GM12878 (cell line): ENCODE measurements around the gene ZNF841. TPM values are rescaled to one million over a fixed set of nuclear protein-coding genes. Genes with fewer than 3 reads are reported as not detected.

ENCODE experiments used
- BRCA1 ChIP-seq: IDR thresholded peaks from 2 replicates; pipeline ENCODE4 v1.6.1; 2011; ENCODE audit warnings: low read depth, low read length, improper control_type of control experiment
- CREB1 ChIP-seq: IDR thresholded peaks from 2 replicates; pipeline ENCODE4 v1.6.1; 2012; ENCODE audit warnings: low read depth, mild to moderate bottlenecking, inconsistent platforms
- CREM ChIP-seq: IDR thresholded peaks from 2 replicates; pipeline ENCODE4 v1.6.1; 2014; ENCODE audit warnings: antibody characterized with exemption, low read depth
- CUX1 ChIP-seq: IDR thresholded peaks from 2 replicates; pipeline ENCODE4 v1.6.1; 2012; ENCODE audit warnings: improper control_type of control experiment, low read depth, low read length; ENCODE audit not compliant: insufficient replicate concordance
- HDAC6 ChIP-seq: fragments of 200-600 bp; sonication (generic); IDR thresholded peaks from one replicate; pipeline ENCODE4 v1.8.0; 2017; ENCODE audit warnings: antibody characterized with exemption; ENCODE audit not compliant: unreplicated experiment
- KAT2A ChIP-seq: conservative IDR thresholded peaks from 2 replicates; pipeline ENCODE4 v1.6.1; 2011; ENCODE audit warnings: low read depth, low read length; ENCODE audit not compliant: control insufficient read depth
- KLF5 ChIP-seq: fragments of 450-650 bp; IDR thresholded peaks from 2 replicates; pipeline ENCODE4 v1.6.1; 2014; ENCODE audit warnings: mild to moderate bottlenecking; ENCODE audit not compliant: partially characterized antibody
- PAX8 ChIP-seq: fragments of 450-650 bp; IDR thresholded peaks from 2 replicates; pipeline ENCODE4 v1.6.1; 2017; ENCODE audit warnings: mild to moderate bottlenecking, moderate library complexity
- RBBP5 ChIP-seq: fragments of 200-600 bp; sonication (generic); conservative IDR thresholded peaks from 2 replicates; pipeline ENCODE4 v1.6.1; 2016
- SUZ12 ChIP-seq: fragments of 200-600 bp; sonication (generic); IDR thresholded peaks from one replicate; pipeline ENCODE4 v1.6.1; 2018; ENCODE audit warnings: antibody characterized with exemption, mild to moderate bottlenecking; ENCODE audit not compliant: unreplicated experiment
- ZBTB11 ChIP-seq: fragments of 450-650 bp; formaldehyde crosslinking; IDR thresholded peaks from 2 replicates; pipeline ENCODE4 v1.5.0; 2022; ENCODE audit warnings: mild to moderate bottlenecking, missing genetic modification characterization
- polyA plus RNA-seq, 11 experiments: library from polyadenylated mRNA; depleted of rRNA in 4 of 11; unstranded in 6 of 11; stranded (reverse) in 5 of 11; fragments of >200 nt; fragmentation: Nextera tagmentation in 4 of 11; fragmentation: Illumina TruSeq in 1 of 11; extraction: Ambion mirVana in 4 of 11; extraction: Trizol in 1 of 11; gene quantifications; 1 replicate in 1 of 11; 2 replicates in 10 of 11; pipeline versions ENCODE4 v1.2.1 to v1.2.3, GENCODE V29; 2011 to 2016; ENCODE audit warnings: inconsistent platforms in 2 of 11, missing spikeins in 2 of 11, low read depth in 1 of 11
- total RNA-seq, 4 experiments: library from RNA; depleted of rRNA in 3 of 4; stranded (reverse); fragments of >200 nt in 3 of 4; fragmentation: Illumina TruSeq in 1 of 4; extraction: Trizol in 1 of 4; gene quantifications; 2 replicates each; pipeline versions ENCODE4 v1.2.1 to v1.2.3, GENCODE V29; 2013 to 2021

The ZNF841 gene
- total and polyA plus RNA-seq, 10 of the 15 experiments (the other 5 are each of a cell fraction or from before 2014, with no cell fraction given): 1.4 to 15.0 (median 8.2) TPM

- no peak for TF ChIP-seq CUX1
- no peak for TF ChIP-seq PAX8
- TF ChIP-seq BRCA1: no peak
- no peak for TF ChIP-seq RBBP5
- TF ChIP-seq KLF5: no peak
- no peak for TF ChIP-seq SUZ12
- TF ChIP-seq CREB1: no peak
- no peak for TF ChIP-seq HDAC6
- no peak for TF ChIP-seq KAT2A
- no peak for TF ChIP-seq ZBTB11 (CRISPR knock-in tag)
- TF ChIP-seq CREM: no peak
Observed at GRCh38 chr19:52022193-52022592, 73.4 kb downstream of the ZNF841 start (continued).
